HUDEP-2 (cell line): Measurements from ENCODE around the gene PSMD1.
A peak's percentile ranks its signal among the peaks of the same experiment; 100 is the strongest.
"Not testable (repeated sequence)": the region's sequence is repeated elsewhere in the genome, so short reads cannot be mapped to it uniquely, and the experiment has no call there.

Experiments
- DNase-seq, 76 experiments: peaks; one replicate each; lab custom pipeline; 2025; ENCODE audit not compliant: unreplicated experiment in 76 of 76; lab: John Stamatoyannopoulos, UW

PSMD1 gene

GRCh38 chr2:231139796-231140195 is 83.1 kb downstream of the PSMD1 start:
- DNase-seq: no peak

GRCh38 chr2:231140808-231141207 is 84.1 kb downstream of the PSMD1 start:
- DNase-seq: not testable (repeated sequence)

- DNase-seq: no peak
These were observed 88.2 kb downstream of the PSMD1 start for GRCh38 chr2:231144896-231145295.

GRCh38 chr2:231146665-231147064 is 90.0 kb downstream of the PSMD1 start:
- no peak for DNase-seq

- no peak for DNase-seq
These were observed 96.3 kb downstream of the PSMD1 start for GRCh38 chr2:231152800-231153557.

GRCh38 chr2:231159306-231159705 is 102.6 kb downstream of the PSMD1 start:
- DNase-seq: no peak

- no peak for DNase-seq
These were observed 104.0 kb downstream of the PSMD1 start for GRCh38 chr2:231160701-231161100.

- DNase-seq: no peak
These were observed 104.7 kb downstream of the PSMD1 start for GRCh38 chr2:231161252-231161839.

- DNase-seq: no peak
These were observed 105.2 kb downstream of the PSMD1 start for GRCh38 chr2:231161877-231162329.

- no peak for DNase-seq
These were observed 106.3 kb downstream of the PSMD1 start for GRCh38 chr2:231163011-231163410.

- DNase-seq: no peak
These were observed 106.9 kb downstream of the PSMD1 start for GRCh38 chr2:231163414-231164095.

- peak in 7 of 76 experiments; percentile 2 to 59 (median 17) for DNase-seq
These were observed 111.2 kb downstream of the PSMD1 start for GRCh38 chr2:231167745-231168459.

- no peak for DNase-seq
These were observed 111.9 kb downstream of the PSMD1 start for GRCh38 chr2:231168460-231169139.

- DNase-seq: no peak
These were observed 112.8 kb downstream of the PSMD1 start for GRCh38 chr2:231169488-231169887.

GRCh38 chr2:231170055-231170454 is 113.4 kb downstream of the PSMD1 start:
- no peak for DNase-seq

GRCh38 chr2:231172025-231172424 is 115.4 kb downstream of the PSMD1 start:
- DNase-seq: no peak

- no peak for DNase-seq
These were observed 117.6 kb downstream of the PSMD1 start for GRCh38 chr2:231174211-231174651.

GRCh38 chr2:231176066-231176465 is 119.4 kb downstream of the PSMD1 start:
- peak in 18 of 76 experiments; percentile 5 to 38 (median 14) for DNase-seq

- DNase-seq: no peak
These were observed 120.7 kb downstream of the PSMD1 start for GRCh38 chr2:231177156-231178025.
